Glutamatergic neuron (in vitro differentiated cells): ENCODE results near the gene RPAP3. TPM values are rescaled to one million over a fixed set of nuclear protein-coding genes. Genes with fewer than 3 reads are reported as not detected.

Experiments
- DNase-seq: peaks from one replicate; pipeline ENCODE4 v3.0.0; 2022
- H3K27ac Mint-ChIP-seq: one replicate; pipeline ENCODE4 v1.8.0; 2020; ENCODE audit warnings: mild to moderate bottlenecking, mixed read lengths, inconsistent platforms; ENCODE audit not compliant: unreplicated experiment
- H3K27me3 Mint-ChIP-seq: one replicate; pipeline ENCODE4 v1.8.0; 2020; ENCODE audit warnings: mild to moderate bottlenecking, moderate library complexity, mixed read lengths, inconsistent platforms; ENCODE audit not compliant: unreplicated experiment
- H3K36me3 Mint-ChIP-seq: one replicate; pipeline ENCODE4 v1.8.0; 2020; ENCODE audit warnings: mild to moderate bottlenecking, mixed read lengths, inconsistent platforms; ENCODE audit not compliant: unreplicated experiment
- H3K4me1 Mint-ChIP-seq: one replicate; pipeline ENCODE4 v1.8.0; 2020; ENCODE audit warnings: mild to moderate bottlenecking, low read depth, mixed read lengths, inconsistent platforms; ENCODE audit not compliant: unreplicated experiment
- H3K4me3 Mint-ChIP-seq: one replicate; pipeline ENCODE4 v1.8.0; 2020; ENCODE audit warnings: mild to moderate bottlenecking, mixed read lengths, inconsistent platforms; ENCODE audit not compliant: unreplicated experiment
- H3K9me3 Mint-ChIP-seq: one replicate; pipeline ENCODE4 v1.8.0; 2020; ENCODE audit warnings: mild to moderate bottlenecking, moderate library complexity, mixed read lengths, inconsistent platforms; ENCODE audit not compliant: unreplicated experiment
- total RNA-seq: library from RNA; stranded (reverse); fragmentation: NEBNext Ultra II Directional; extraction: Animal tissue kit (Norgen Biotek cat#: 25700); gene quantifications from one replicate; pipeline ENCODE4 v1.2.1, GENCODE V29; 2021; ENCODE audit not compliant: unreplicated experiment
- TF ChIP-seq, protein P1 (sequence below): fragments of 200-600 bp; sonication (generic); IDR thresholded peaks from one replicate; pipeline ENCODE4 v1.5.0; 2021; ENCODE audit not compliant: partially characterized antibody, unreplicated experiment

RPAP3 gene
- total RNA-seq, 1 donor from 2014 or later = 29.5 TPM

DNA sequence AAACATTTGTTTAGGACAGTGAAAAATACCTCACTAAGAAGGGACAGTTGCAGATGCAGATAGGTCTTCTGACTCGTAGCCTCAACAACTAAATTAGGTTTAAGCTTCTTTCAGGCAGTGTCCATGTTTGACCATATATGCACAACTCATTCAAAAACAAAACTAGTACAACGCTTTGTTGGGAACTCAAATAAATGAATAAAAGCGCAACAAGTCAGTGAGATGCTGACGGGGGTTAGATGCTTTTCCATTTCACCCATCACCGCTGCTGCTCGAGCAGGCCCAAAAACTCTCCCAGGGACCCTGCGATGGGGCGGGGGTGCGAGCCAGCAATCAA lies 633 bp downstream of the RPAP3 start:
- H3K27ac Mint-ChIP-seq = no peak overlapping the region

GRCh38 chr12:47704719-47705118 lies 1.1 kb downstream of the RPAP3 start:
- peaks cover 4% of the 10 kb centered on the region for H3K27me3 Mint-ChIP-seq

More for the DNA sequence above, 633 bp downstream of the RPAP3 start:
- Mint-ChIP-seq H3K9me3 (peaks cover 6% of the 10 kb centered on the region), H3K36me3 (no peaks in the 10 kb centered on the region), H3K27me3 (peaks cover 4% of the 10 kb centered on the region), H3K4me1 (peaks cover 17% of the 10 kb centered on the region), H3K4me3 (peak overlapping the region; percentile 95)
- TF ChIP-seq, protein P1, sequence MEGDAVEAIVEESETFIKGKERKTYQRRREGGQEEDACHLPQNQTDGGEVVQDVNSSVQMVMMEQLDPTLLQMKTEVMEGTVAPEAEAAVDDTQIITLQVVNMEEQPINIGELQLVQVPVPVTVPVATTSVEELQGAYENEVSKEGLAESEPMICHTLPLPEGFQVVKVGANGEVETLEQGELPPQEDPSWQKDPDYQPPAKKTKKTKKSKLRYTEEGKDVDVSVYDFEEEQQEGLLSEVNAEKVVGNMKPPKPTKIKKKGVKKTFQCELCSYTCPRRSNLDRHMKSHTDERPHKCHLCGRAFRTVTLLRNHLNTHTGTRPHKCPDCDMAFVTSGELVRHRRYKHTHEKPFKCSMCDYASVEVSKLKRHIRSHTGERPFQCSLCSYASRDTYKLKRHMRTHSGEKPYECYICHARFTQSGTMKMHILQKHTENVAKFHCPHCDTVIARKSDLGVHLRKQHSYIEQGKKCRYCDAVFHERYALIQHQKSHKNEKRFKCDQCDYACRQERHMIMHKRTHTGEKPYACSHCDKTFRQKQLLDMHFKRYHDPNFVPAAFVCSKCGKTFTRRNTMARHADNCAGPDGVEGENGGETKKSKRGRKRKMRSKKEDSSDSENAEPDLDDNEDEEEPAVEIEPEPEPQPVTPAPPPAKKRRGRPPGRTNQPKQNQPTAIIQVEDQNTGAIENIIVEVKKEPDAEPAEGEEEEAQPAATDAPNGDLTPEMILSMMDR = no peak
- no peak for DNase-seq

DNA sequence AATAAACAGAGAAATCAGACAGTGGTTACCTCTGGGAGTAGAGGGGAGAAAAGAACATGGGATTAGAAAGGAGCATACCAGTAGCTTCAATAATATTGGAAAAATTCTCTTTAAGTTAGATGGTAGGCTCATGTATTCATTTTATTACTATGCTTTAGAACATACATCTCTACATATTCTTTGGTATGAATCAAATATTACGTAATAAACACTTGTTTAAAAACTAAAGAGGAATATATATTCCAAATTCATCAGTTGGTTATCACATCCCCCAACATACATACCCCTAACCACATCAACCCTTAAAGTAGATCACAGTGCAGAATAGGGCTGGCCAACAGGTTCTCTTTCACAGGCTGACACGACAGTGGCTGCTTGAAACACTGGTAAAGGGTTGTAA lies 5.6 kb downstream of the RPAP3 start:
- peaks cover 2% of the 10 kb centered on the region for H3K27me3 Mint-ChIP-seq
- no peaks in the 10 kb centered on the region for H3K36me3 Mint-ChIP-seq

More at GRCh38 chr12:47704719-47705118, 1.1 kb downstream of the RPAP3 start:
- peak overlapping the region; percentile 95 for H3K4me3 Mint-ChIP-seq
- peaks cover 6% of the 10 kb centered on the region for H3K9me3 Mint-ChIP-seq
- DNase-seq = no peak
- TF ChIP-seq, protein P1 = no peak
- H3K4me1 Mint-ChIP-seq = peaks cover 17% of the 10 kb centered on the region
- no peaks in the 10 kb centered on the region for H3K36me3 Mint-ChIP-seq
- peak overlapping the region; percentile 57 for H3K27ac Mint-ChIP-seq

GRCh38 chr12:47698631-47699030 lies 7.2 kb downstream of the RPAP3 start:
- Mint-ChIP-seq H3K4me1 (peaks cover 3% of the 10 kb centered on the region), H3K36me3 (no peaks in the 10 kb centered on the region), H3K27me3 (no peaks in the 10 kb centered on the region), H3K4me3 (no peak overlapping the region), H3K27ac (no peak overlapping the region), H3K9me3 (no peaks in the 10 kb centered on the region)
- TF ChIP-seq, protein P1 = no peak
- no peak for DNase-seq

More for the DNA sequence above, 5.6 kb downstream of the RPAP3 start:
- H3K9me3 Mint-ChIP-seq = peaks cover 2% of the 10 kb centered on the region
- no peak overlapping the region for H3K4me3 Mint-ChIP-seq
- peaks cover 11% of the 10 kb centered on the region for H3K4me1 Mint-ChIP-seq
- TF ChIP-seq, protein P1 = no peak
- no peak for DNase-seq
- H3K27ac Mint-ChIP-seq = no peak overlapping the region

DNA sequence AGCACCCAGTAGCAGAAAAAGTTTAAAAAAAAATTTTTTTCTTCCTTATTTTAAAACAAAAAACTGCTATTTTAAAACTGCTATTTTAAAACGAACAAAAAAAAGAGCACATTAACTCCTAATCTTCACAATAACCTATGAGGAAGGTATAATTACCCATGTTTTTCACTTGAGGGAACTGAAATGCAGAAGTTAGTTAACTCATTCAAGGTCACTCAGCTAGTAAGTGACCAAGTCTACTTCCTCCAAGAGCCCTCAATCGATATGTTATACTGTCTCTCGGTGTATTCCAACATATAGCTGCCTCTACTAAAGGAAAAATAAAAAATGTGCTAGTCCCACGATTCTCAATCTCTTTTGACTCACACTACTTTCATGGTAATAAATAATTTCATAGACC lies 7.8 kb downstream of the RPAP3 start:
- DNase-seq = no peak
- H3K4me1 Mint-ChIP-seq = no peaks in the 10 kb centered on the region
- TF ChIP-seq, protein P1 = no peak
- H3K36me3 Mint-ChIP-seq = no peaks in the 10 kb centered on the region
- H3K27ac Mint-ChIP-seq = no peak overlapping the region
- H3K4me3 Mint-ChIP-seq = no peak overlapping the region
- no peaks in the 10 kb centered on the region for H3K27me3 Mint-ChIP-seq
- no peaks in the 10 kb centered on the region for H3K9me3 Mint-ChIP-seq
